GM10266 (cell line): ENCODE measurements around the gene FHL3.

Source experiments
- DNase-seq: peaks from one replicate; pipeline ENCODE4 v3.0.0; 2012; ENCODE audit errors: extremely low spot score
- CTCF ChIP-seq: IDR thresholded peaks from 2 replicates; pipeline ENCODE4 v1.5.1; 2012; ENCODE audit warnings: mild to moderate bottlenecking, low read depth; ENCODE audit not compliant: control insufficient read depth, insufficient read depth; ENCODE audit errors: missing control alignments

The FHL3 gene

GRCh38 chr1:37949524-37950152 is 55.7 kb downstream of the FHL3 start:
- TF ChIP-seq CTCF = no peak
- DNase-seq = no peak

GRCh38 chr1:37948841-37949240 is 56.5 kb downstream of the FHL3 start:
- no peak for DNase-seq
- TF ChIP-seq CTCF = no peak

- DNase-seq = no peak
- no peak for TF ChIP-seq CTCF
Measured at GRCh38 chr1:37948166-37948565, 57.1 kb downstream of the FHL3 start.

- DNase-seq = no peak
- no peak for TF ChIP-seq CTCF
Measured at GRCh38 chr1:37947364-37947763, 58.0 kb downstream of the FHL3 start.
